HepG2 (cell line): Measurements from ENCODE around the gene GPR37L1. TPM values are rescaled to one million over a fixed set of nuclear protein-coding genes. Genes with fewer than 3 reads are reported as not detected.
A peak's percentile ranks its signal among the peaks of the same experiment; 100 is the strongest.

ENCODE experiments used
- CREM ChIP-seq, 2 experiments: sonication (generic) in 1 of 2; formaldehyde crosslinking in 1 of 2; IDR thresholded peaks; 2 replicates each; pipeline versions ENCODE4 v1.4.0 to v1.6.1; 2016 to 2020; ENCODE audit warnings: antibody characterized with exemption in 1 of 2, mild to moderate bottlenecking in 1 of 2, missing genetic modification reagents in 1 of 2
- FOXA3 ChIP-seq: IDR thresholded peaks from 2 replicates; pipeline ENCODE4 v1.6.1; 2016; ENCODE audit warnings: missing genetic modification reagents, missing compliant biosample characterization
- HDAC6 ChIP-seq: fragments of 200-600 bp; sonication (generic); IDR thresholded peaks from 2 replicates; pipeline ENCODE4 v1.7.0; 2017; ENCODE audit warnings: mild to moderate bottlenecking, antibody characterized with exemption, low read length, low read depth
- HNF4A ChIP-seq: sonication (generic); formaldehyde crosslinking; IDR thresholded peaks from 2 replicates; pipeline ENCODE4 v1.4.0; 2020; ENCODE audit warnings: missing genetic modification reagents
- HNF4G ChIP-seq, 2 experiments: sonication (generic) in 1 of 2; formaldehyde crosslinking in 1 of 2; IDR thresholded peaks; 2 replicates each; pipeline versions ENCODE4 v1.4.0 to v1.6.1; 2011 to 2020; ENCODE audit warnings: borderline replicate concordance in 2 of 2, low read depth in 2 of 2, mild to moderate bottlenecking in 2 of 2, low read length in 1 of 2, missing genetic modification reagents in 1 of 2, moderate library complexity in 1 of 2
- KLF16 ChIP-seq, 2 experiments: sonication (generic) in 1 of 2; formaldehyde crosslinking in 1 of 2; IDR thresholded peaks; 2 replicates each; pipeline versions ENCODE4 v1.6.1 to v1.8.0; 2016 to 2023; ENCODE audit warnings: missing genetic modification reagents in 2 of 2, missing compliant biosample characterization in 1 of 2
- NR2F2 ChIP-seq: IDR thresholded peaks from 2 replicates; pipeline ENCODE4 v1.6.1; 2012; ENCODE audit warnings: low read depth, inconsistent platforms, borderline replicate concordance
- RARA ChIP-seq: IDR thresholded peaks from 2 replicates; pipeline ENCODE4 v1.6.1; 2016; ENCODE audit warnings: missing genetic modification reagents, missing compliant biosample characterization
- RBM22 ChIP-seq: fragments of 200-400 bp; formaldehyde crosslinking; optimal IDR thresholded peaks from 2 replicates; pipeline ENCODE3; 2017; ENCODE audit warnings: mild to moderate bottlenecking, low read length, moderate library complexity
- RELA ChIP-seq: sonication (generic); formaldehyde crosslinking; IDR thresholded peaks from 2 replicates; pipeline ENCODE4 v1.4.0; 2020; ENCODE audit warnings: missing genetic modification reagents
- SALL1 ChIP-seq: sonication (generic); formaldehyde crosslinking; IDR thresholded peaks from 2 replicates; pipeline ENCODE4 v1.8.0; 2022; ENCODE audit warnings: mild to moderate bottlenecking, missing genetic modification reagents
- SAP130 ChIP-seq: IDR thresholded peaks from 2 replicates; pipeline ENCODE4 v1.6.1; 2016; ENCODE audit warnings: low read depth
- TARDBP ChIP-seq: sonication (generic); formaldehyde crosslinking; IDR thresholded peaks from 2 replicates; pipeline ENCODE4 v1.8.0; 2022; ENCODE audit warnings: mild to moderate bottlenecking, missing genetic modification reagents
- TCF12 ChIP-seq, 2 experiments: fragments of 450-650 bp in 1 of 2; sonication (generic) in 1 of 2; formaldehyde crosslinking in 1 of 2; IDR thresholded peaks; 2 replicates each; pipeline versions ENCODE4 v1.6.1 to v1.8.0; 2017 to 2022; ENCODE audit warnings: antibody characterized with exemption in 1 of 2, mild to moderate bottlenecking in 1 of 2, missing genetic modification reagents in 1 of 2, moderate library complexity in 1 of 2
- TFDP1 ChIP-seq: IDR thresholded peaks from 2 replicates; pipeline ENCODE4 v1.6.1; 2016; ENCODE audit warnings: missing compliant biosample characterization, missing genetic modification reagents, borderline replicate concordance
- ZBTB3 ChIP-seq: sonication (generic); formaldehyde crosslinking; IDR thresholded peaks from 2 replicates; pipeline ENCODE4 v1.4.0; 2020; ENCODE audit warnings: low read depth, mild to moderate bottlenecking, moderate library complexity, missing genetic modification reagents, borderline replicate concordance
- ZBTB4 ChIP-seq: sonication (generic); formaldehyde crosslinking; IDR thresholded peaks from 2 replicates; pipeline ENCODE4 v1.4.0; 2020; ENCODE audit warnings: missing genetic modification reagents, mild to moderate bottlenecking, borderline replicate concordance
- ZNF564 ChIP-seq: sonication (generic); formaldehyde crosslinking; IDR thresholded peaks from 2 replicates; pipeline ENCODE4 v1.8.1; 2023; ENCODE audit warnings: mild to moderate bottlenecking, missing genetic modification reagents
- ZNF749 ChIP-seq: sonication (generic); formaldehyde crosslinking; IDR thresholded peaks from 2 replicates; pipeline ENCODE4 v1.8.0; 2022; ENCODE audit warnings: mild to moderate bottlenecking, missing genetic modification reagents, moderate library complexity, borderline replicate concordance
- ZNF761 ChIP-seq: sonication (generic); formaldehyde crosslinking; conservative IDR thresholded peaks from 2 replicates; pipeline ENCODE4 v1.4.0; 2020; ENCODE audit warnings: mild to moderate bottlenecking, missing genetic modification reagents
- ZSCAN31 ChIP-seq: sonication (generic); formaldehyde crosslinking; IDR thresholded peaks from 2 replicates; pipeline ENCODE4 v1.5.0; 2020; ENCODE audit warnings: low read depth, mild to moderate bottlenecking, missing genetic modification reagents
- polyA plus RNA-seq, 8 experiments: library from polyadenylated mRNA; depleted of rRNA in 3 of 8; stranded (reverse) in 7 of 8; unstranded in 1 of 8; fragments of >200 nt; fragmentation: Illumina TruSeq in 4 of 8; extraction: Trizol in 4 of 8; gene quantifications; 2 replicates each; pipeline versions ENCODE4 v1.2.1 to v1.2.3, GENCODE V29; 2011 to 2016; ENCODE audit warnings: low read depth in 4 of 8, missing spikeins in 1 of 8, mixed read lengths in 1 of 8; ENCODE audit not compliant: insufficient read depth in 1 of 8
- total RNA-seq, 5 experiments: library from RNA; depleted of rRNA; stranded (reverse); fragments of >200 nt; fragmentation: Illumina TruSeq; extraction: Trizol; gene quantifications; 2 replicates each; pipeline ENCODE4 v1.2.3, GENCODE V29; 2016; ENCODE audit warnings: low read depth in 1 of 5
- TF ChIP-seq, protein P1 (sequence below): sonication (generic); formaldehyde crosslinking; IDR thresholded peaks from 2 replicates; pipeline ENCODE4 v1.5.0; 2020; ENCODE audit warnings: missing genetic modification reagents

Gene GPR37L1
- total and polyA plus RNA-seq, 2 of the 13 experiments (the other 11 are each of a cell fraction or from before 2014, with no cell fraction given) = 0.13 TPM; not detected in 1

GRCh38 chr1:202143011-202143767, 20.5 kb downstream of the GPR37L1 start (continued):
- TF ChIP-seq KLF16 (CRISPR knock-in tag; IDR thresholded peaks at IDR 0.05) = peak in 1 of 2 experiments; percentile 66; a peak in 2 of 4 replicates
- peak; percentile 49 for TF ChIP-seq FOXA3 (CRISPR knock-in tag)
- peak; percentile 81 for TF ChIP-seq HNF4A (CRISPR knock-in tag)
- peak; percentile 88 for TF ChIP-seq NR2F2
- TF ChIP-seq RARA (CRISPR knock-in tag) = peak; percentile 97
- peak; percentile 50; the same call in 1 of the 2 replicates for TF ChIP-seq TFDP1
- 0 out of 2 replicates have a peak, but pooled peaks have one; percentile 49 for TF ChIP-seq ZNF749 (CRISPR knock-in tag)
- no peak for TF ChIP-seq ZSCAN31 (CRISPR knock-in tag)
- no peak for TF ChIP-seq HDAC6
- TF ChIP-seq SAP130 = peak; percentile 82
- peak; percentile 67; the same call in 1 of the 2 replicates for TF ChIP-seq SALL1
- TF ChIP-seq RBM22 = no peak
- TF ChIP-seq ZBTB3 (CRISPR knock-in tag) = peak; percentile 34; the same call in 1 of the 2 replicates
- TF ChIP-seq ZNF761 (CRISPR knock-in tag) = 0 out of 2 replicates have a peak, but pooled peaks have one; percentile 36
- TF ChIP-seq TARDBP (CRISPR knock-in tag) = no peak
- no peak for TF ChIP-seq TCF12 (IDR thresholded peaks at IDR 0.05)
- peak; percentile 6; the same call in 1 of the 2 replicates for TF ChIP-seq TCF12 (CRISPR knock-in tag; IDR thresholded peaks at IDR 0.05)
- TF ChIP-seq, protein P1, sequence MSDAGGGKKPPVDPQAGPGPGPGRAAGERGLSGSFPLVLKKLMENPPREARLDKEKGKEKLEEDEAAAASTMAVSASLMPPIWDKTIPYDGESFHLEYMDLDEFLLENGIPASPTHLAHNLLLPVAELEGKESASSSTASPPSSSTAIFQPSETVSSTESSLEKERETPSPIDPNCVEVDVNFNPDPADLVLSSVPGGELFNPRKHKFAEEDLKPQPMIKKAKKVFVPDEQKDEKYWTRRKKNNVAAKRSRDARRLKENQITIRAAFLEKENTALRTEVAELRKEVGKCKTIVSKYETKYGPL = peak; percentile 52; the same call in 1 of the 2 replicates
- TF ChIP-seq RELA (CRISPR knock-in tag) = no peak
- peak; percentile 61; the same call in 1 of the 2 replicates for TF ChIP-seq HNF4G (IDR thresholded peaks at IDR 0.05; ENCODE audit: borderline replicate concordance, low read depth, low read length)
- no peak; the same call in 1 of the 2 replicates for TF ChIP-seq HNF4G (CRISPR knock-in tag; IDR thresholded peaks at IDR 0.05; ENCODE audit: borderline replicate concordance, low read depth)
- TF ChIP-seq ZBTB4 (CRISPR knock-in tag) = peak; percentile 43; the same call in 1 of the 2 replicates
- TF ChIP-seq ZNF564 = peak; percentile 72; the same call in 1 of the 2 replicates
- TF ChIP-seq CREM (IDR thresholded peaks at IDR 0.05) = peak; percentile 46; the same call in 1 of the 2 replicates
- TF ChIP-seq CREM (CRISPR knock-in tag; IDR thresholded peaks at IDR 0.05) = no peak
